H1 (cell line): ENCODE results near the gene SNRNP70. TPM values are rescaled to one million over a fixed set of nuclear protein-coding genes. Genes with fewer than 3 reads are reported as not detected.

Experiments used
- GABPA ChIP-seq: IDR thresholded peaks from 2 replicates; pipeline ENCODE4 v1.6.1; 2011; ENCODE audit warnings: mild to moderate bottlenecking, low read length, moderate library complexity, borderline replicate concordance; ENCODE audit not compliant: insufficient read depth
- POLR2A ChIP-seq, 2 experiments: IDR thresholded peaks; 1 replicate in 1 of 2; 2 replicates in 1 of 2; pipeline ENCODE4 v1.6.1; 2011; ENCODE audit warnings: low read depth in 2 of 2, low read length in 2 of 2, mild to moderate bottlenecking in 2 of 2; ENCODE audit errors: control extremely low read depth in 1 of 2
- SAP30 ChIP-seq: fragments of 300-600 bp; sonication (generic); IDR thresholded peaks from 2 replicates; pipeline ENCODE4 v1.7.1; 2012; ENCODE audit warnings: low read length, moderate library complexity, mild to moderate bottlenecking, inconsistent platforms; ENCODE audit not compliant: insufficient read depth, insufficient replicate concordance
- SIN3A ChIP-seq, 2 experiments: IDR thresholded peaks in 1 of 2; conservative IDR thresholded peaks in 1 of 2; 2 replicates each; pipeline ENCODE4 v1.6.1; 2011 to 2012; ENCODE audit warnings: low read length in 2 of 2, improper control_type of control experiment in 1 of 2, low read depth in 1 of 2, mild to moderate bottlenecking in 1 of 2
- TBP ChIP-seq: IDR thresholded peaks from 2 replicates; pipeline ENCODE4 v1.6.1; 2011; ENCODE audit warnings: low read depth, low read length, improper control_type of control experiment
- polyA plus RNA-seq, 7 experiments: library from polyadenylated mRNA; depleted of rRNA in 3 of 7; stranded (reverse) in 5 of 7; unstranded in 2 of 7; fragments of >200 nt in 5 of 7; fragments of 200-250 nt in 2 of 7; gene quantifications; 1 replicate in 5 of 7; 2 replicates in 1 of 7; 4 replicates in 1 of 7; pipeline versions ENCODE4 v1.2.1 to v1.2.3, GENCODE V29; 2011 to 2013; ENCODE audit warnings: missing spikeins in 2 of 7, mixed read lengths in 2 of 7
- total RNA-seq: library from RNA; stranded (reverse); fragmentation: NEBNext Ultra II Directional; extraction: Animal tissue kit (Norgen Biotek cat#: 25700); gene quantifications from 2 replicates; pipeline ENCODE4 v1.2.1, GENCODE V29; 2021

The SNRNP70 gene
- total and polyA plus RNA-seq, 2 of the 8 experiments (the other 6 are each of a cell fraction or from before 2014, with no cell fraction given) = 231 to 235 TPM

GRCh38 chr19:49065905-49066512 is 19.2 kb upstream of the SNRNP70 start (continued):
- TF ChIP-seq GABPA (no peak), TBP (no peak), SIN3A (conservative IDR thresholded peaks at IDR 0.05 in 1 of 2, IDR thresholded peaks at IDR 0.05 in 1 of 2; ENCODE audit: low read depth in 1 of 2, low read length in 2 of 2) (no peak), POLR2A (IDR thresholded peaks at IDR 0.05; ENCODE audit: control extremely low read depth in 1 of 2, low read depth in 2 of 2, low read length in 2 of 2) (no peak), SAP30 (no peak)
